HG02970 (cell line): ENCODE measurements around the gene TAF15.

Source experiments
- ATAC-seq: cut with Tn5 transposase; IDR thresholded peaks from one replicate; pipeline ENCODE4 v1.9.1; 2021; ENCODE audit warnings: mild to moderate bottlenecking, moderate library complexity, moderate number of reproducible peaks; ENCODE audit not compliant: unreplicated experiment, low FRiP score

The TAF15 gene

GRCh38 chr17:35812456-35812855 is 3.2 kb downstream of the TAF15 start:
- ATAC-seq, result no peak

GRCh38 chr17:35816723-35817122 is 7.4 kb downstream of the TAF15 start:
- ATAC-seq, result no peak

GRCh38 chr17:35817196-35817595 is 7.9 kb downstream of the TAF15 start:
- no peak for ATAC-seq

- no peak for ATAC-seq
Observed at GRCh38 chr17:35819455-35819854, 10.2 kb downstream of the TAF15 start.

- ATAC-seq, result no peak
Observed at GRCh38 chr17:35821308-35821707, 12.0 kb downstream of the TAF15 start.

- ATAC-seq, result no peak
Observed at GRCh38 chr17:35825206-35825605, 15.9 kb downstream of the TAF15 start.

DNA sequence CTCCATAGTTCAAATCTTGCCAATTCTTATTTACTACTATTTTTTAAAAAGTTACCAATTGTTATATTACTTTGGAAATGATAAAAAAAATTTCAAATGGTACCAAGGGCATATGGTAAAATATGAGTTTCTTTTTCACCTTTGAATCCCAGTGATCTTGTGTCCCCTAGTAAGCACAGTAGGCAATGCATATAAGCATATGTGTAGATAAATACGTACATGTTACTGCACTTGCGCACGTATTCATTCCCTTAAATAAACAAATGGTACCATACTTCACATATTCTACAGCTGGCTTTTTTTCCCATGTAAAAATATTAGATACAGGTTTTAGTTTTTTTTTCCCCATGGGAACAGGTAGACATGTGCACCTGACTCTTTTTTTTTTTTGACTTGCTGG is 31.8 kb downstream of the TAF15 start:
- ATAC-seq, result no peak

- ATAC-seq, result no peak
Observed at GRCh38 chr17:35841505-35841904, 32.2 kb downstream of the TAF15 start.

- no peak for ATAC-seq
Observed at GRCh38 chr17:35842239-35842638, 33.0 kb downstream of the TAF15 start.

GRCh38 chr17:35843698-35844097 is 34.4 kb downstream of the TAF15 start:
- no peak for ATAC-seq

DNA sequence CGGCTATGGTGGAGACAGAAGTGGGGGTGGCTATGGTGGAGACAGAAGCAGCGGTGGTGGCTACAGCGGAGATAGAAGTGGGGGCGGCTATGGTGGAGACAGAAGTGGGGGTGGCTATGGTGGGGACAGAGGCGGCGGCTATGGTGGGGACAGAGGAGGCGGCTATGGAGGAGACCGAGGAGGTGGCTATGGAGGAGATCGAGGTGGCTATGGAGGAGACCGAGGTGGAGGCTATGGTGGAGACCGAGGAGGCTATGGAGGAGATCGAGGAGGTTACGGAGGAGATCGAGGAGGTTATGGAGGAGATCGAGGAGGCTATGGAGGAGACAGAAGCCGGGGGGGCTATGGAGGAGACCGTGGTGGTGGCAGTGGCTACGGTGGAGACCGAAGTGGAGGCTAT is 35.3 kb downstream of the TAF15 start:
- no peak for ATAC-seq

- ATAC-seq, result no peak
Observed at GRCh38 chr17:35846055-35846809, 36.9 kb downstream of the TAF15 start.

GRCh38 chr17:35847006-35847405 is 37.7 kb downstream of the TAF15 start:
- no peak for ATAC-seq

DNA sequence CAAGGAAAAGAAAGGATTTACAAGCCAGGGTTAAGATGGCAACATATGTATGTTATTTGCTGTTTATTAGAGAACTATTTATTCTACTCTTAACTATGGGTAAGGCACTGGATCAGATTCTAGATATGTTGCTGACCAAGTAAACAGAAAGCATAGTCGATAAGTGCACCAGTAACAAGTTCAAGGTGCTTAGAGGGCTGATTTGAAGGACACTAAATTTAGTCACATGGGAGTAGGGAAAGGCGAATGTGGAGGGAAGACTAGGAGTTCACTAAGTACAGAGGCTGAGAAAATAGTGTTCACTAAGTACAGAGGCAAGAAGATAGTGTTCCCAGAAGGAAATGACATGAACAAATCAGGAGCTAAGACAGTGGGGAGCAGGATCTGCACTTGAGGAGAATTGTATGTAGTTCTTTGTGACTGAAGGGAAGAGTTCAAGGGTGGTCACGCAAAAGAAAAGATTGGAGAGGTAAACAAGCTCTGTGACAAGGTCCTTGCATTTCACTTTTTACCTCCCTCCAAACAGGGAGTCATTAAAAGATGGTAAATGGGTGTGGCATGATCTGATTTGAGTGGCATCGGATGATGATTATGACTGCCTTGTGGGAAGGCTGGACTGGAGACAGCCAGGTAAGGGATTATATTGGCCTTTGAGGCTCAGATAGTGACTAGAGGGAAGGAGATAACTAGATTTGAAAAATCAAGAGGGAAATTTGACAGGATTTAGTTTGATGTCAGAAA is 38.5 kb downstream of the TAF15 start:
- no peak for ATAC-seq

DNA sequence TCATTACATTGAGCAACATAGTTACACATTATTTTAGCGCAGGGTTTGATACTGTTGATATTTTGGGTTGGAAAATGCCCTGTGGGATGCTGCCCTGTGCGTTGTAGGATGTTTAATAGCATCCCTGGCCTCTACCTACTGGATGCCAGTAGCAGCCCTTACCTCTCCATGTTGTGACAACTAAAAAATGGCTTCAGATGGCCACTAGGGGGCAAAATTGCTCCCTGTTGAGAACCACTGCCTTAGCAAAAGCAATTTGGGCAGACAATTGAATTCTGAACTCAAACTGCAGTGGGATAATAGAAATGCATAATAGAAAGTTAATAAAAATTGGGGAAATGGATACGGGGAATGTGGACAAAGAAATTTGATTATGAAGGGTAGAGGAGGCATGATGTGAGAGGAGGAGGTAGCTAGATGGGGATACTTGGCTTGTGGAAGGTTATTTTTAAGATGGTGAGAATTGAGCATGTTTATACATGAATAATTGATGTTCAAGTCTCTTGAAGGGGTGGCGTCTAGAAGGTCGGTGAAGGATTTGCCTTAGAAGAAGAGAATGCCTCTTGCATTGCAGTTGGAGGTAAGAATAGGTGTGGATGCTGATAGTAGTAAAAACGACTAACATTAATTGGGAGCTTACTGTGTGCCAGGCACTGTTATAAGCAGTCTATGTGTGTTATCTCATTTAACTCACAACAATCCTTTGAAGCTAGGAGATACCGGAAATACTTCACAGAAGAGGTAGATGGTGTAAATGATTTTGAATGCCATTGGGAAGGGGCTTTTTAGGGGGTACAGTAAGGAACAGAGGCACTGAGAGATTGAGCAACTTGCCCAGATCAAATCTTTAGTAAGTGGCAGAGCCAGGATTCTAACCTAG is 40.4 kb downstream of the TAF15 start:
- no peak for ATAC-seq

- no peak for ATAC-seq
Observed at GRCh38 chr17:35855965-35856364, 46.7 kb downstream of the TAF15 start.

DNA sequence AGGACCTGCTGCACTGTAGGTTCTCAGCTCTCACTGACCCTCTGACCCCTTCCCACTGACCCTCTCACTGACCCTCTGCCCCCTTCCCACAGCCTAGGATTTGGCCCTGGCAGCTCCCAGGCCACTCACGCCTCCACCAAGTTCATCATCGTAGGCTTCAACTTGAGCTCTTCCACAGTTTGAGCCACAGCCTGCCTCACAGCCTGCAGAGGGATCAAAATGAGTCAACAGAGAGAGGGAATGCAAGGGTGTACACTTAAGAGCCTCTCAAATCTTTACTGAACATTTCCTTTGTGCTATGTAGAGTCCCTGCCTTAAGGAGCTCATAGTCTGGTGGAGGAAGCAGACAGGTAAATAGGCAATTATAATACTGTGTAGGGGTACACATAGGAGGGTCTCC is 47.3 kb downstream of the TAF15 start:
- no peak for ATAC-seq

DNA sequence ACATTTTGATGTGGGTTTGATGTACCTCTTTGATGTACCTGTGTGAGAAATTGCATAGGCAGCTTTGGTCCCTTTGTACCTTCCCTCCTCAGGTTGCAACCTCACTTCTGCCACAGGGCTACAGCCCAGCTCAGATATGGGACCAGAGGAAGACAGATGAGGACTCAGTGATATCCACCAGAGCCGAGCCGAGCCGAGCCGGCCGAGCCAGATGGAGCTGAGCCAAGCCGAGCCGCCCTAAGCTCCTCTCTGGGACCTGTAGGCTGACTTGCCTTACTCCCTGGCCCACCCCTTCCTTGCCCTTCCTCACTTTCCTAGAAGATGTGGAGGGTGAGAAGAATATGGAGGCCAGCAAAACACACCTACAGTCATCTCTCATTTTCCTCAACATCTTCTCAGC is 55.6 kb downstream of the TAF15 start:
- ATAC-seq, result no peak

DNA sequence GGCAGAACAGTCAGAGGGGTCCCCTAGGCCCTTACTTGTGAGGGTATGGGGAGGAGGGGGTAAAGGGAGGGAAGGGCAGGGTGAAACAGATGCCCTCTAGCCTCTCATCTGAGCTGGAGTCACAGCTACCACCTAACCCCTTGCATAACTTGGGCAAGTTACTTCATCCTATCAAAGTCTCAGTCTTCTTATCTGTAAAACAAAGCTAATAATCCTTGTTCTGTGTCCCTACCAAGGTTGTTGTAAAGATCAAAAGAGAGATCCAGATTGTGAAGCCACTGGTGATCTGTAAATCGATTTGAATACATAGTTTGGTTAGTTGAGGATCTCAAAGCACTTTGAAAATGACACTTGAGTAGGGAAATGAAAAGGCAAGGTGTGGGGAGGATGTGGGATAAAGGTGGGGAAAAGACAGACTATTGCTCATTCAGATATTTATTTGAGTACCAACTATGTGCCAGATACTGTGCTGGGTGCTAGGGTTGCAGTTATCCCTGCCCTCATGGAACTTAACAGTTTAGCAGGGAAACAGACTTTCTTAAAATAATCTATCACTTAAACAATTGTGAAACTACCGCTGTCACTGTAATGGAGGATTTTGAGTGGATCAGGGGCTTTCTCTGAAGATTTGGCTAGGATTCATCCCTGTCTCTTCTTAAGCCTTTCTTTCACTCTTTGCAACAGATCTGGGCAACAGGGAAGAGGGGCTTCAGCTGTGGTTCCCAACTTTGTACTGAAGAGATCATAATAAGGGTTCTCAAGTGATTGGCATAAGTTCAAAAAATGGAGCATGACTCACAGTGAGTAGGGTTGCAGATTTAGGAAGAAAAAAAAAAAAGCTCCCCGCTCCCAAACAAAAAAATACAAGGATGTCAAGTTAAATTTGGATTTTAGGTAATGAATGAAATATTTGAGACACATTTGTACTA is 56.4 kb downstream of the TAF15 start:
- no peak for ATAC-seq

GRCh38 chr17:35866341-35866950 is 57.2 kb downstream of the TAF15 start:
- no peak for ATAC-seq
